LoVo (cell line): Measurements from ENCODE around the gene UACA.
"Not testable (repeated sequence)": the region's sequence is repeated elsewhere in the genome, so short reads cannot be mapped to it uniquely, and the experiment has no call there.

Experiments used
- DNase-seq: peaks from one replicate; pipeline ENCODE4 v3.0.0-alpha.2; 2016; ENCODE audit warnings: low spot score

UACA gene

DNA sequence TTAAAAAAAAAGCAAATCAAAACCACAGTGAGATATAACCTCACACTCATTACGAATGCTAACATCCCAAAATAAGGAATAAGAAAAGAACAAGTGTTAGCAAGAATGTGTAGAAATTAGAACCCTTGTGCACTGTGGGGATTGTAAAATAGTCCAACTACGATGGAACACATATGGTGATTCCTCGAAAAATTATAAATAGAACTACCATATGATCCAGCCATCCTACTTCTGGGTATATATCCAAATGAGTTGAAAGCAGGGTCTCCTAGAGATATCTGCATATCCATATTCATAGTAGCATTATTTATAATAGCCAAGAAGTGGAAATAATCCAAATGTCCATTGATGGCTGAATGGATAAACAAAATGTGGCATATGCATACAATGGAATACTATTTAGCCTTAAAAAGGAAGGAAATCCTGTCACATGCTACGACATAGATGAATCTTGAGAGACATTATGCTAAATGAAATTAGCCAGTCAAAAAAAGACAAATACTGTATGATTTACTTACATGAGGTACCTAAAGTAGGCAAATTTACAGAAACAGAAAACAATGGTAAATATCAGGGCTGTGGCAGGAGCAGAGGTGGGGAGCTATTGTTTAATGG, 55.6 kb downstream of the UACA start:
- DNase-seq, result no peak

DNA sequence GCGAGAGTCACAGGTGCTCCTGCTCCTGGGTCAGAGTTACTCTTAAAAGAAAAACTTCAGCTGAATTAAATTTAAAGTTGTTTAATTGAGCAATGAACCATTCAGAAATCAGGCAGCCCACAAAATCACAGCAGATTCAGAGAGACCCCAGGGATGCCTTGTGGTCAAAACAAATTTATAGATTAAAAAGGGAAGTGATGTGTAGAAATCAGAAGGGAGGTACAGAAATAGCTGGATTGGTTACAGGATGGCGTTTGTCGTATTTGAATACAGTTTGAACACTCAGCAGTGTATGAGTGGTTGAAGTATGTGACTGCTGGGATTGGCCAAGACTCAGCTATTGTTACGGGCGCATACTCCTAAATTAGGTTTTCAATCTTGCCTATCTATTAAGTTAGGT, 58.6 kb downstream of the UACA start:
- no peak for DNase-seq

DNA sequence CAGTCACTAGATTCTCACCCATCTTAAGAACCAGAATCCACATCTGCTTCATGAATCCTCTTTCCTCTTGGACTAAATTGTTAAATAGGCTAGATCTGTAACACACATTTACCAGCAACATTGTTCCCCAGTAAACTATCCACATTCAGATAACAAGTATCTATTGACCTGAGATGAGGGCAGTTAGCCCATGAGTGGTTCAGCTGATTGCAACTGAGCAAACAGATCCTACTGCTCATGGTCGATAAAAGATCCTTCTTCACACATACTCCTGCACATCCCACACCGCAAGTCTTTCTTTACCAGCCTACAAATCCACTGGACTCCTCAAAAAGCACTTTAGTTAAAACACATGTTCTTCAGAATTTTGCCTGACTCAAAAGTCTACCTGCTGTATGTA, 59.2 kb downstream of the UACA start:
- no peak for DNase-seq

DNA sequence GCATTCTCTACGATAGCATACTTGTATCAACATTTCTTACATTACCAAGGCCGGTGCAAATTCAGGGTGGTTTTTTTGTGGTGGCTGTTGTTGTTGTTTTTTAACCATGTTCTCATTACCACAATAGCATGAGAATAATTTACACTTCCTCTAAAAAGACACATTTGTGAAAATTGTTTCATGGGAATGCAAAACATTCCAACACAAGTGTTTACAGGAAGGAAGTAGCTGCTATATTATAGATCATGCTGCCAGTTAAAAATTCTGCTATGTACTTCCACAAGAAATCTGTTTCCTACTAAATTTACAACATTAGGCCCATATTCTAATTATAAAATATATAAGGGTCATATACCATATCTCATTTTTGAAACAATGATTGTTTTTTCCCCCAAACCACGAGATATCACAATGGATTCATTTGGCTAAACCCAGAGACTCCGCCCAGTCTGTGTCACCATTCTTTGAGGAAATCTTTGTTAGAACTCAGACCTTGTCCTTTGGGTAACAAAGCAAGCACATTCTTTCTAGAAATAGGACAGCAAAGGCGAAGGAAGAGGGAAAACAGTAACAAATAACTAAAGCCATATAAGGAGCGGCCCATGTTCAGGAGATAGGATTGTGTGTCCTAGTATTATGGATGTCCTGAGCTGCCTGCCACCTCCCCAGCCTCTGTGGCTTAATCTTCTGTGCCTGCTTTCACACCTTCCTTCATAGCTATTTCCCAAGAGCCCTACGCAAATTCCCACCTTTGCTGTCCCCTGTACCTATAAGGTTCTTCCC, 60.1 kb downstream of the UACA start:
- peak; percentile 42 for DNase-seq

DNA sequence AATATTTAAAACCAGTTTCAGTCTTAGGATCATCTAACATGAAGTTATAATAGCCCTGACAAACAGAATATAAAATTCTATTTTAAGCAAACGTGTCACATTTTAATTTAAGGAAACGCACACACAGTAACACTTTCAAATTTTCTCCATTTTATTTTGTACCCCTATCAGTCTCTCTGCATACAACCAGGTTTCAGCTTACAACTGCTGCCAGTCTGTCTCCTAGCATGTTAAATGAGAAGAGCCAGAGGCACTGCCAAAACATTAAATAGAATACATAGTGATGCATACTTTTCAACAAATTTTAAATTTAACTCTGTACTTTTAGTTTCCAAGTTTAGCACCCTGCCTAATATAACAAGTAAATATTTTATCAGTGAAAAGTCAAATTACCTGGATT, 60.8 kb downstream of the UACA start:
- no peak for DNase-seq

DNA sequence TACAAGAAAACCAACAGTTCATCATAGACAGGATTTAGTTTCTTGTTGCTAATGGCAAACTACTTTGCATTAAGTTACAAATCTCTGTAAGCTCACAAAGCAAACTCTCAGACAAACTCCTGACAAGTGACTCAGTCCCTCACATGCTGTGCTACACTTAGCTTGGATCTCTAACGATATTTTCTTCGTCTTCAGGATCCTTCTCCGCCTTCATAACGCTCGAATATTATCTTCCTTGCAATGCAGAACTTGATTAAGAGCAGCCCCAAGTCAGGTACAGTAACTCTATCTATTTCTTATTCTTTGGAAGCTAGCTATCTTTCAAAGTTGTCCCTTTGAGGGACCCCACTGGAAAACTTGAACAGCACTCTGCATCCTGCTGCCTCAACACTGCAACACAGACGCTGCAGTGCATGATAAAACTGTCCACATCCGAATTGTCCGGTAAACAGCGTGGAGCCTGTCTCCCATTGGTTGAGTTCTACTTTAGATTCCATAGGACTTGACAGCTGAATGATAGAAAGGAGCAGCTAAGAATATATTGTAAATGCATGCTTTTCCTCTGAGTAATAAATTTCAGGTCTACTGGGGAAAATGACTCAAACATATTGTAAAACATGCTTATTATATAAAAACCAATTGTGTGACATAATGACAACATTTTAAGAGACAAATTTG, 61.3 kb downstream of the UACA start:
- peak; percentile 15 for DNase-seq

DNA sequence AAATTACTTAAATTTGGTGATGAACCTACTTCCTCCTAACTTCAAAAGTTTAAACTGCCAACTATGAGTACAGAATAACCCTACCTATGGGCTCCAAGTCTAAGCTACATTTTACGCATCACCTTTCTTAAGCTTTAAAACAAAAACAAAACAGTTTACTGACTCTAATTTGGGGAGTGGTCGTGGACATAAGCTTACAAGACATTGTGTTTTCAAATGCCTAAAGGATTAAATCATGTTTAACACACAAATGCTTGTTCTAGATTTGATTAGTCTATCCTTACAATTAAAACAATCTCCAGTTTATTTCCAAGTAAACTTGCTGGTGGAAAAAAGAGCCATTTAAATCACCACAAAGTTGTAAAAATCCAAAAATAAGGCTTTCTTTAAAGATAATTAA, 62.2 kb downstream of the UACA start:
- no peak for DNase-seq

DNA sequence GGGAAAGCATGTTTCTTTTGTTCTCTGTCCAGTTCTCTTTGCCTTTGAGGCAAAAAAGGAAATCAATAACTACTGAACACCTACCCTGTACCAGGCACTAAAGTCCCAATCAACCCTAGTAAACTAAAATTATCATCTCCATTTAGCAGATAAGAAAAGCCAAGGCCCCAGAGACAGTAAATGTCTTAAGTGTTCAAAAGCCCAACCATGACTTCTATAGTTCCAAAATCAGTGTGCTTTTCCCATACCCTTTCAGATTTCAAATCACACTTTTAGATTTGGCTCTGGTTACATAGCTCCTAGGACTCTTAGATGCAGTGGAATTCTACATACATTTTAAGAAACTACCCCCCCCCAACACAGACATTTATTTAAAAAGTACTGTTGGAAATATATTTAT, 63.5 kb downstream of the UACA start:
- no peak for DNase-seq

DNA sequence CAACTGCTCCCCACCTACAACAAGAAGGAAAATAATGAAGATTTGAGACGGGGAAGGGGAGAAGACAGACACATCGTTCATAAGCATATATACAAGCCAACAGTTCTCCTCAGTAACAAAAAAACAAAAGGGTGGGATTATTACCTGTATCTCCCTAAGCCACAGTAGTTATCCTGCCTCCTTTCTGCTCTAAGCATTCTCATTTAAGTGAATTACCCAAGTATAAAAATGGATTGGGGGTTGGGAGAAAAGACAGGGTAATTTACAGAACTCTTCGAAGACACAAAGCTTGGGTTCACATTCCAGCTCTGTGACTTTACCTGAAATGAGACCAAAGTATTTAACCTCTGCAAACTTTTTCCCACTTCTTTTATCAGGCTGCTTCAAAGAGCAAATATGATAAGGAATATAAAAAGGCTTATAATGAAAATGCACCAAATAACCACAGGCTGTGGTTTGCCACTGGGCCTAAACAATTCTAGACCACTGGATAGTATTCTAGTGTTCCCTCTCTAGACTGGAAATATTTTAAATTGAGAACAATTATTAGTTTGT, 64.4 kb downstream of the UACA start:
- no peak for DNase-seq

DNA sequence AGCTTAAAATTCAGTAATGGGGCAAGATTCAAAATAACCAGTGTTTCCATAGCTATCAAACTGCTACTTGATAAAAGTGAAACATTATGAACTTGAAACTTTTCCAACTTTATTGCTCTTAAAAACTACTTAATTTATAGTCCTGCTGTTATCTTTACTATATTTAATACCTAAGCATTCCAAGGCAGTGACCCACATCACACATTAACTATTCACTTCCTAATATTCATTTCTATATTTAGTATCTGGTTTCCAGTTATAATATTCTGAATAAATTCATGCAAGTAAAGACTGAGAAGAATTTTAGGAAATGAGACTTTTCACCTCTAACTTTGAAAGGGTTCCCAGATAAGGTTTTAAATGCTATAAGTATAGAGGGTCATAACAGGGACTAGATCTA, 64.9 kb downstream of the UACA start:
- DNase-seq, result no peak

DNA sequence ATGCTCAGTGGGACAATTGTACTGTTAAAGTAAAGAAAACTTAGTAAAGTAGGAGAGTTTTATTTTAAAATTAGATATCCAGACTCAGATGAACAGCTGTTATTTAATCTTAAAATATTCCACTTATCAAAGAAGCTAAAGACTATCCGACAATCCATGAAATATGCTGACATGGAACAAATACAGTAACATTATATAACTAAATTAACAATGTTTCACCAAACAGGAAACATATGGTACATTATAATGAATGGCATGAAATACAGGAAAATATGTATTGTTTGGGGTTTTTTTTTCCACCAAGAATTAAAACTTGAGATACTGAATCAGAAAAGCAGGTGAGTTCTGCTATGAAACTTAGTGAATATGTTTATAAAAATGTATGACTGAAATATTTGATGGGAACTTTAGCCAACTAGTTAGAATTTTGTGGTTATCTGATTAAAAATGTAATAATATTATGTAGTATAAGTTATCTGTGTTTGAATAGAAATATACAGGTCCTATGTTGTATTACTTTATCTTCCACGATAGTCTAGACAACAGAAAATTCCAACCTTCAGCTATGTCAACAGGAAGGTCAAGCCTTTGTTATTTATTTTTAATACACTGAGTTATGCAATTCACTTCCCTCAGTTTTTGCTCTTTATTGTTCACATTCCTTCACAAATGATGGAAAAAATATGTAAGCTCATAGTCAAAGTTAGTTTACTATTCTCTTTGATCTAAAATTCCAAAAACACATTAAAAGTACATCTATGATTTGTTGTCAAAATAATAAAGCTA, 72.7 kb downstream of the UACA start:
- DNase-seq, result no peak

DNA sequence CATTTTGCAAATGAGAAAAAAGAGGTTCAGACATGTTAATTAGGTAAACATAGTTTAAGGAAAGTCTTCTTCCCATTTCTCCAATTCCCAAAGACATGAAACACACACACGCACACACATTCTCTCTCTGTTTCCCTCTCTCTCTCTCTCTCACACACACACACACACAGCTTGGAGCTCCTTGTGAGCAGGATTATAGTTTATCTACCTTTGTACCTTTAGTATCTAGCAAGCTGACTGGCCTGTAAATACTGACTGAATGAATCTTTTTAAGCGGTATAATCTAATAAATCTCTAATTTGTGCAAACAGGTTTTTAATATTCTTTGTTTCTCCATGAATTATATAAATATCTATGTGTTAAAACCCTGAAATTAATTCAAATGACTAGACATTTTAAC, 73.3 kb downstream of the UACA start:
- no peak for DNase-seq

DNA sequence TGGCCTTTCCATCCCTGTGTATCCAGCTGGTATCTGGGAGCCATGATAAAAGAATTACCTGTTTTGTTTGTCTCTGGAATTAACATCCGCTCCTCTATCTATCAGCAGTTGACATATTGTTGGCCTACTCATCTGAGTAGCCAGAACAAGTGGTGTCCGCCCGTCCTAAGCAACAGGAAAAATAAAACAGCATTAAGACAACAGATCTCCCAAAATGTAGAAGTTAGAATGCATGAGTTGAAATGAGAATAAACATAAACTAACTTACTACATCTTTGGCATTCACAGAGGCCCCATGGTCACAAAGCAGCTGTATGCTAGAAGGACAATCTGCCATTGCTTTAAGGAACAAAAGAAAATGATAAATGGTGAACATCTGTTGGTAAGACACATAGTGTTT, 75.9 kb downstream of the UACA start:
- DNase-seq, result no peak

DNA sequence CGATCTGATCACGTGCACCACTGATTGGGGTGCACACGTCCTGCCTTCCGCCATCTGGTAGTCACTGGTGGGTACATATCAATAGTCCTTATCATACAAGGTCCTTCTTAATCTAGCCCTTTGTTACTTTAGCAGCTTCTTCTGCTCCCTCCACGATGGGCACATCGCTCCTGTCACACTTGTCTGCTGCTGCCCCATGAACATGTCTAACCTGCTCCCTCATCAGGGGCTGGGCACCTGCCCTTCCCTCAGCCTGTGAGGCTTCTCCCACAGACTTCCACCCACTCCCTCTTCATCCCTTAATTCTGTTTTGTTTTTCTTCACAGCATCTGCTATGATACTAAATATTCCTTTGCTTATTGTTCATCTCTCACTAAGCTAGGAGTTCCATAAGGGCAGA, 82.5 kb downstream of the UACA start:
- no peak for DNase-seq

DNA sequence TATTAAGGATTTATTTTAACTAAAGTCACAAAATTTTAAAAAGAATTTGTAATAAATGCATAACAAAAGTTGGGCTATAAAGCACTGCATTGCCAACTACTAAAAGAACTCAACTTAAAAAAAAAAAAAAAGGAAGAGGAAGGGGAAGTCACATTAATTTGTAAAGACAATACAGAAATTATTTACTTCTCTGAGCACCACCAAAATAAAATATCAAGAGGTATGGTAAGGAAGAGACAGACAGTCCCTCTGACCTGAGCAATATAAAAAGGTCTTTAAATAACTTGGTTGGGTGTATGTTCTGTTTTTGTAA, 83.5 kb downstream of the UACA start:
- DNase-seq, result no peak

DNA sequence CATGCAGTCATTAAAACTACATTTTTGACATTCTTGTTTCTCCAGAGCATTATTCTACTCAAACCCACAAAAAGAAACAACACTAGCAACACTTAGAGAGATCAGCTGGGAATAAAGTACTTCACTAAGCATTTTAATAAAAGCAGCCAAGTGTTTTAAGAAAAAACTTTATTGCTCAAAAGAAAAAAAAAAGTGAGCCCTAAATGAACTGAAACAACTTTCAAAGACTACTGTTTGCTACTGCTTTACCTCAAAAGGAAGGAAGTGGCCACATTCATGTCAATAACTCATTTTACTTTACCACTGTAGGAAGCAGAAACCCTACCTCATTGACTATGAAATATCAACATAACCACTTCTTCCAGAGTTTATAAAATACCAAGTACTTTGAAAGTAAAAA, 91.3 kb downstream of the UACA start:
- DNase-seq, result no peak

DNA sequence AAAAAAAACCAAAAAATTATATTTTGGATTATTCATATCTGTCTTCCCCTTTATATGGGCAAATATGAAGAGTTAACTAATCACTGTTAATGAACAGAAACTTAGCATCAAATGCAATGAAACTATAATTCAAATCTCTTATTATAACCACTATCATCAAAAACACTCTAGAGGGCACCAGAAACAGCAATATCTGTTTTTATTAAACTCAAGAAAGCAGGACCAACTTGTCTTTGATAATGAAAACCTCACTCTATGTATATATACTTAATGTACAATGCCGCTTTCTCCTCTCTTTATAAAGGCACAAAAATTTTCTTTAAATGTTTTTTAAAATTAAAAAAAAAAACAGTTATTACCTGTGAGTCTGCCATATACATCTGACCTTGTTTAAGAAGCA, 92.7 kb downstream of the UACA start:
- DNase-seq, result peak; percentile 9

DNA sequence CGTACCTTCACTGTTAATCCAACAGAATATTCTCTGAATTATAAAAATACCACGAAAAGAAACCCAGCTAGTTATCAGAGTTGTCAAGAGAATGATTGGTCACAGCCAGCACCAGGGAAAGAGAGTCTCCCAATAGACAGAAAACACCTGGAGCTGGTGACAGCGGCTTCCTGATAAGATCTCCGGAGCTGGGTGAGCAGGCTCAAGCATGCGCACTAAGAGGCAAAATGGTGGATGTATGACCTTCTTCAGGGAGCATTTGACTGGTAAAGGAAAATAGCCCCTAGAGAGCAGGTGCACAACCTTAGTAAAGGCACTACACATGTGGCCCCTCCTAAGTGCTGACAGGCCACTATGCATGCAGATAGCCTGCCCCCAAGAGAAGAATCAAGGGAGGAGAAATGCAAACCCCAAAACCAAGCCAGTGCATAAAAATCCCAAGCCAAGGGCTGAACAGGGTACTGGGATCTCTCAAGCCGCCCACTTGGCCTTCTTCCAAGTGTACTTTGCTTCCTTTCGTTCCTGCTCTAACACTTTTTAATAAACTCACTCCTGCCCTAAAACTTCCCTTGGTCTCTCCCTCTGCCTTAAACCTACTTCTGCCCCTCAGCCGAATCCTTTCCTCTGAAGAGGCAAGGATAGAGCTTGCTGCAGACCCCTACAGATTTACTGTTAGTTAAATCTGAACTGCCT, 93.2 kb downstream of the UACA start:
- peak; percentile 45 for DNase-seq

DNA sequence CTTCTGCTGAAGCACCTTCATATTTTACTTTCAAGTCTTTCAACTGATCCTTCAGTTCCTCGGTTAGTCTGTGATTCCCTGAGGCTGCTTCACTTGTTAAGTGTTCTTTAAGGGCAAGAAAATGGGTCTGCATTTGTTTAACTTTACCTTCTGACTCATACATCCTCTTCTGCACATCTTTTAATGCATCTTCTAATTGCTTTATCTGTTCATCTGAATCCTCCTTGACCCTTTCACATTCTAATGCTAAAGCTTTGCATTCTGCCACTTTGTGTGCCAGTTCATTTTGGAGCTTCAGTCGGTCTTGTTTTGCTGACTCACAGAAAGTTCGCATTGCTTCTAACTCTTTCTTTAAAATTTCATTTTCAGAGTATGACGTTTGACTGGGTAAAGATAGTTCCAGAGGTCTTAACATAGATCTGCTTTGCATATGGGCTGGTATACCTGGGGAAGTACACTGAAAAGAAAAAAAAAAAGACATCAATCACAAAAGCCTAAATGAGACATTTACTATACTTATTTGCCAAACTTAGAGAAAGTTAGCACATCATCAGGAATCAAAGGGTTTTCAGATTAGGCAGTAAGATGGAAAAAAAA, 94.3 kb downstream of the UACA start:
- no peak for DNase-seq

DNA sequence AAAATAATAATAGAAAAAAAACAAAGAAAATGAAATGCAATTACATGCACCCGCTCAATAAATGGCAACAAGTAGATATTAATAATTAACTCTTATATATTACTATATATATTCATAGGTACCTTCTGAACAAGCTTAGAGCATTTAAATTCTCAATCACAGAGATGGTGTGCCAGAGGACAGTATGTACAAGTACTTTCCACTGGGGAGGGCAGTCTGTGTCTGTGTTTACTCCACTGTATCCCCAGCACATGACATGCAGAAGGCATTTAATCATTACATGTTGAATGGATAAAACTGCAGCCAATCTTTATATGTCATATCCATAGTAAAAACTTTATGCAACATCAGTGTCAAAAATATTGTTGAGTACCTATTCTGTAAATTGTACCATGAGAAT, 97.8 kb downstream of the UACA start:
- no peak for DNase-seq

DNA sequence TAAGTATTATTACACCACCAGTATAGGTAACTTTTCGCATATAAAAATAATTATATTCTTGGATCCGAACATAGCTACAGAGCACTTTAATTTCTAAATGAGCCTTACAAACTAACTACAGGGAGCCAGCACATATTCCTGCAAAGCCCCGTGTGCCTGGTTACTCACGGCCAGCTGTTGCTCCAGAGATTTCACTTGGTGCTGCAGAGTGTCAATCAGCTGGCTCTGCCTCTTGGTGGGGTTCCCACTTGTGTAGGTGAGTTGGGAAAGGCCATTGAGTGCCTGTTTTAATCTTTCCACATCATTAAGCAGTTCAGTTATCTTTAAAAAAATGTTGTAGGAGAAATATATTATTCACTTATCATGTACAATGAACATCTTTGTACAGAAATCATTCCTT, 98.9 kb downstream of the UACA start:
- no peak for DNase-seq

DNA sequence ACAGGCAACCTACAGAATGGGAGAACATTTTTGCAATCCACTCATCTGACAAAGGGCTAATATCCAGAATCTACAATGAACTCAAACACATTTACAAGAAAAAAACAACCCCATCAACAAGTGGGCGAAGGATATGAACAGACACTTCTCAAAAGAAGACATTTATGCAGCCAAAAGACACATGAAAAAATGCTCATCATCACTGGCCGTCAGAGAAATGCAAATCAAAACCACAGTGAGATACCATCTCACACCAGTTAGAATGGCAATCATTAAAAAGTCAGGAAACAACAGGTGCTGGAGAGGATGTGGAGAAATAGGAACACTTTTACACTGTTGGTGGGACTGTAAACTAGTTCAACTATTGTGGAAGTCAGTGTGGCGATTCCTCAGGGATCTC, 100.3 kb downstream of the UACA start:
- not testable (repeated sequence) for DNase-seq
